NCI-H748 (cell line): ENCODE measurements around the gene ARNT2.

Experiments used
- DNase-seq: peaks from one replicate; lab custom pipeline; 2025; ENCODE audit not compliant: unreplicated experiment; lab: John Stamatoyannopoulos, UW

The ARNT2 gene

DNA sequence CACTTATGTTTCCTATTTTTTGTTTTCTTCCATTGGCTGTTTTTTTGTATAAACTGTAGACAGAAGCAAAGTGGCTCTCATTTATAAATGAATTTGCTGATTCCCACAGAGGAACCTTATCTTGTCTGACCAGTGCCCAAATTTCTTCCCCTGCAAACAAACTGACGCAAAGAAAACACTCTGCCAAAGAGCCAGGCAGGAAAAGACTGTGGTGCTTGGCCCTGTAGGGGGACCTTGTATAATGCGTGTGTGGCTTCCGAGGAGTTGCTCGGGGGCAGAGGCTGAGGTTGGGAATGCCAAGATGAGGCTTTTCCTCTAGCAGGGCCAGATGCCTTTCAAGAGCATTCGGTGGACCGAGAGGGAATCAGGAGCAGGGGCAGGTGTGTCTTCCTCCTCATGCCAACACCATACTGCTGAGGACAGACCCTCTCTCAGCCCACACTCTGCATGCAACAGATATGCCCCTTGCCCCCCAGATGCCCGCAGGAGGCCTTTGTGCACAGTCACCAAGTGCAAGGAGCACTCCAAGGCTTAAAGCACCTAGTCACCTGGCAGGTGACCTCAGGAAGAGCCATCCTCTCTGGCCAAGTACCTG, 186.7 kb downstream of the ARNT2 start:
- DNase-seq = no peak

DNA sequence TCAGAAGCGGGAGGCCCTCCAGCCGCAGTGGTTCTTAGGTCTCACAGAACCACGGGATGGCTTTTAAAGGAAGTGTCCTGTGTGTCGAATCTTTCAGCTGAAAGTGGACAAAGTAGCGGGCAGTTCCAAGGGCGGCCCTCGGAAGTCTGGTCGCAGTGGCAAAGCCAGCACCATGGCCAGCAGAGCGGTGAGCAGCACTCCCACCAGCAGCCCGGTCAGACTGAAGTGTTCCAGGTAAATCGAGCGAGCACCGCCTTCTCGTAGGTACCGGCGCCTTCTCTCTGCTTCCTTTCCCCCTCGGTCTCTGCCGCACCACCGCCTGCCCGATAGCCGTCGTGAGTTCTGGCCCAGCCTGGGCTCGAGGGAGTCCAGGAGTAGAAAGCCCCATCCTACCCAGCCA, 187.3 kb downstream of the ARNT2 start:
- DNase-seq = no peak

DNA sequence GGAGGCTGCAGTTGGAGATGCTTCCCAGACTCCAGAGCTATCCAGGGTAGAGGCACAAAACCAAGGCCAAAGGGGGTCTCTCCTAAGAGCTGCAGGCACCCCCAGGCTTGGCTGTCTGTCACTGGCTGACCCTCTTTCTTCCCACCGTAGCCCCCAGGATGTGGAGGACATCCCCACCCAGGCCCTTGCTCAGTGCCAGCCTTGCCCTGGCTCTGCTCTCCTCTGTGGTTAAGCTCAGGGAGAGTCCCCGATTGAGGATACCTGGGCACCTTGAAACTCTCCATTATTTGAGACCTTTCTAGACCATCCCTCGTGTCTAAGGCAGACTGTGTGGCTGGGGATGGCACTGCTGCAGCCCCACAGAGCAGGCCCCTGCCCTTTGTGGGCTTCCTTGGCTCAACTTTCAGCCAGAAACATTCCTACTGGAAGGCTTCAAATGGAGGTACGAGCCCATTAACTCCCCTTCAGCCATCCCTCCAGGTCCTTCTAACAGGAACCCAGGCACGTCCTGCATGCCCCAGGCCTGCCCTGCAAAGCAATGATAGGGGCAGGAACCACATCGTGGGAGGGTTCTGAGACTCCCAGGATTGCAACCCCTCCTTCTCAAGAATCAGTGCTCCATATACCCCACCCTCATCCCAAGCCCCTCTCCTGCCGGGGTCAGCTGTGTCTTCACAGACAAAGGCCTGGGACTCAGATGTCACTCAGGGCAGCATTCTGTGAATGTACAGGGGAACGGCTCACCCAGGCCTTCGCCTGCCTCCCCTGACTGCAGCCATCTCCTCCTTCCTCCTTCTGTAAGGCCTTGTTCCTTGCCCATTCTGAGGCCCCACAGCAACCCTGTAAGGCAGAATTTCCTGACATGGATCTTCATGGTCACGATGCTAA, 188.0 kb downstream of the ARNT2 start:
- DNase-seq = no peak

DNA sequence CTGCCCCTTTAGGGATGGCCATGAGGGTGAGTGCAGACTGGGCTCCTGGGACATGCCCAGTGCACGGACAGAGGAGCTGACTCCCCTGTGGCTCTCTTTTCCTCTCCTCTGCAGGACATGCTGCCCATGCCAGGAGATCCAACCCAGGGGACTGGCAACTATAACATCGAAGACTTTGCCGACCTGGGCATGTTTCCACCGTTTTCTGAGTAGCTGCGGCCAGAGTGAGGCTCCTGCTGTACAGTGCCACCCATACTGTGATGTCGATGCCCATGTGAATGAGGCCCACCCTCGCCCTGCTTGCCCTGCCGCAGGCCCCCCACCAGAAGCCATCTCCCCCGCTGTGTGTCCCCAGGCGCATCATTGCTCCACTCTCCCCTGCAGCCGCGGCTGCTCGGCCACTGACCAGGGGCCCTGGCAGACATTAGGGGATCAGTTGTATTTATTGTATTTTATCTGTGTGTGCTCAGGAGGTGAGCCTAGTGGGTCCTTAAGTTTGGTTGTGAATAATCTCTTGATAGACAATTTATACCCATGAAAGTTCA, 189.4 kb downstream of the ARNT2 start:
- no peak for DNase-seq

DNA sequence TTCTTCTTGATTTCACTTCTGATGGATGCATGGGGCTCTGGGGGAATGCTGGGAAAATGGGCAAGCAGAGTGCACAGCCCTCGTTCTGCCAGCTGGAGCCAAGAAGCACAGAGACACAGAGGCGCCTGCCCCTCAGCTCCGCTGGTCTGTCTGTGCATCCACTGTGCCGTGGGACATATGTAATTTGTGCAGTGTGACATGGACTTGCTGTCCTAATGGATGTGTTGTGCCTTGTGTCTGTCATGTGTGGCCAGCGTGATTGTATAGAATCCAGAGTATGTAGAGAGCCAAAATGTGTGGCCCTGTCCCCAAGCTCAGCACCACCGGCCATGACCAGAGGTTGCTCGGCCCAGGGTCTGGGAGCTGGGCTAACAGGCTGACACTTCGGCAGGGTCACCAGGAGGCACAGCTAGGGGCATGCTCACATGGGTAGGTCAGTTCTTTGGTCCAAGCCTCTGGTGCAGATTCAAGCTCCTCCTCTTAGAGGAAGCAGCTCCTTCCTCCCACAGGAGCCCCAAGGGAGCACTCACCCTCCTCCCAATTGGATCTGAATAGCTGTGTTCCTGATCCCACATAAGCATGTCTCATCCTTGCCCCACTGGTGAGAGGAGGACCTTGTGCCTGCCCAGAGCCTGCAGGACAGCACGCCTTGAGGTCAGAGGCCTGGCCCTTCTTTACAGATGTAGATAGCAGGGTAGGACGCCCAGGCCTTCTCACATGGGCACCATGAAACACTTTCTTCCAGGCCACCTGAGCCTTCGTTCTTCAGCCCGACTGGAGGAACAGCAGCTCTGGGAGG, 190.1 kb downstream of the ARNT2 start:
- no peak for DNase-seq

DNA sequence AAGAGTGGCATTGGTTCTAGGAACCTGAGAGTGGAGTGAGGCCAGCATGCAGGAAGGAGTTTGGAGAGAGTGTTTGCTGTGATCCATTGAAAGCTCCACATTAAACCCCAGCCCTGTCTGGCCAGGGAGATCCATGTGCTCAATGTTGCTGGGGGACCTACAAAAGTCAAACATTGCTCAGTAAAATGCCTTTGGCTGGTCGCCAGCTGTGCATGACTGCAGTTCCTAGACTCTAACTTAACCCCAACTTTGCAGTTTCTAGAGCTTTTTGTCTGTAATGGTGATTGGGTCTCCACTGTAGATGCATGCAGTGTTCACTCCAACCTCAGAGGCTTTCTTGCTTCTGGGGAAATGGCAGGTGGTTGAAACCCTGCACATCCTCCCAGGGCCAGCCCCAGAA, 191.2 kb downstream of the ARNT2 start:
- no peak for DNase-seq

DNA sequence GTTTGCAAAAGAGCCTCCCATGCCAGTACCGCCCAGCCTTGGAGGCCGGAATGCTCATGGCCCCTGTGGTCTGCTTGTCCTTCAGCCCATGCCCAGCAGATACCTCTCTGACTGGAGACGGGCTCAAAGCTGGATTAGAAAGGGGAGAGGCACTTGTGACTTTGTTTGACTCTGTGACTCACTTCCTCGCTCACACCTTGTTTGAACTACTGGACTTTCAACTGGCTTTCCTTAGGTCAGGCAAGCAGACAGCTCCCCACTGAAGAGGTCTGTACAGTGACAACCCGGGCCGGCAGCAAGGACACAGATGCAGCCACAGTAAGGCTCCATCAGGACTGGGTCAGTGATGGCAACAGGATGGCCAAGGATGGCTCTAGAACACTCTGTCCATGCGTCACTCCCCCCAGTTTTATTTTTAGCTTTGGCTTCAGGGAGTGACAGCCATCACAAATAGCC, 192.4 kb downstream of the ARNT2 start:
- no peak for DNase-seq

DNA sequence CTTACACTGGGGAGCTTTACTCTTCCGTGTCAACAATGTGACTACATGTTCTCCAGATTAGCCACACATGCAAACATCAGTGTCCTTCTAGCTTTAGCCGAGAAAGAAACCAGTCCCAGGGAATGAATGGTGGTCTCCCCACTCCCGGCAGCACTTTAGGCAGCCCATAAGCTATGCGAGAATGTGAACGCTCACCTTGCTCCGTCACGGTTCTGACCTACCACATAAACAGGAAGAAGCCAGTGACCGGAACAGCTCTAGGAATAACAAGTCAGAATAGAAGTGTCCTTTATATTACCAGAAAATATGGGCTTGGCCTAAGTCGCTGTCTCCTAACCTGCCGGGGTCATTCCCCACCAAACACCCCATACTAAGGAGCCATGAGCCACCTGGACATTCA, 192.9 kb downstream of the ARNT2 start:
- no peak for DNase-seq

DNA sequence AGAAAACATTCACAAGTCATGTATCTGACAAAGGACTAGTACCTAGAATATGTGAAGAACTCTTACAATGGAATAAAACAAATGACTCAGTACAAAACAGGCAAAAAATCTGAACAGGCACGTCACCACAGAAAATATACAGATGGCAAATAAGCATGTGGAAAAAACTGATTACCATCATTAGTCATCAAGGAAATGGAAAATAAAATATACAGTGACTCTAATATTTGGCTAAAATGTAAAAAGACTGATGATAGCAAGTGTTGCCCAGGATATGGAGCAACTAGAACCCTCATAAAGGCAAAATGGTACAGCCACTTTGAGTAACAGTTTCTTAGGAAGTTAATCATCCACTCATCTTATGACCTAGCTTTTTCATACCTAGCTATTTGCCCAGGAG, 195.2 kb downstream of the ARNT2 start:
- DNase-seq = no peak

DNA sequence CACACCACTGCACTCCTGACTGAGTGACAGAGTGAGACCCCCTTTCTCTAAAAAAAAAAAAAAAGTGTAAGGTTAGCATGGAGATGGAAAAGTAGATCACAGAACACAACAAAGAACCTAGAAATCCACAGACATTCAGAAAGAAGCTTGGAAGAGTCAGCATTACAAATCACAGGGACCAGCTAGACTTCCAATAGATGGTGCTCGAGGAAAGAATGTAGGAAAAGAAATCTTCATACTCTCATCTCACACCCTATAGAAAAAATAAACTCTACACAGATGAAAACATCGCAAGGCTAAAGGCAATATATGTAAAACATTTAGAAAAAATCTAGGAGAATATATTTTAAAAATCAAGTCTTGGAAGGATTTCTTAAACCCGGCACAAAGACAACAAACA, 196.4 kb downstream of the ARNT2 start:
- DNase-seq = no peak

DNA sequence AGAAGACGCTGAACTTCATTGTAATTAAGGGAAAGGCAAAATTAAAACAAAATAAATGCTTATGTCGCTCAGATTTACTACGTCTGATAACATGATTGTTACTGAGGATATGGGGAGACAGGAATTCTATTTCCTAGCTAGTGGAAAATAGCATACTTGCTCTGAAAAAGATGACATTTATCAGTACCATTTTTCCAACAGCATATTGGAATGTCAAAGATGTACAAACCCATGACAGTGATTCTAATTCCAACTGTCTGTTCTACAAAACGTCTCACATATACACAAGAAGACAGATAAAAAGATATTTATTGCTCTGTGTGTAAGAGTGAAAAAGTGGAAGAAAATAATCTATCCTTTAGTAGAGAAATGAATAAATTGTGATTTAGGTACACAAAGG, 197.1 kb downstream of the ARNT2 start:
- DNase-seq = no peak

DNA sequence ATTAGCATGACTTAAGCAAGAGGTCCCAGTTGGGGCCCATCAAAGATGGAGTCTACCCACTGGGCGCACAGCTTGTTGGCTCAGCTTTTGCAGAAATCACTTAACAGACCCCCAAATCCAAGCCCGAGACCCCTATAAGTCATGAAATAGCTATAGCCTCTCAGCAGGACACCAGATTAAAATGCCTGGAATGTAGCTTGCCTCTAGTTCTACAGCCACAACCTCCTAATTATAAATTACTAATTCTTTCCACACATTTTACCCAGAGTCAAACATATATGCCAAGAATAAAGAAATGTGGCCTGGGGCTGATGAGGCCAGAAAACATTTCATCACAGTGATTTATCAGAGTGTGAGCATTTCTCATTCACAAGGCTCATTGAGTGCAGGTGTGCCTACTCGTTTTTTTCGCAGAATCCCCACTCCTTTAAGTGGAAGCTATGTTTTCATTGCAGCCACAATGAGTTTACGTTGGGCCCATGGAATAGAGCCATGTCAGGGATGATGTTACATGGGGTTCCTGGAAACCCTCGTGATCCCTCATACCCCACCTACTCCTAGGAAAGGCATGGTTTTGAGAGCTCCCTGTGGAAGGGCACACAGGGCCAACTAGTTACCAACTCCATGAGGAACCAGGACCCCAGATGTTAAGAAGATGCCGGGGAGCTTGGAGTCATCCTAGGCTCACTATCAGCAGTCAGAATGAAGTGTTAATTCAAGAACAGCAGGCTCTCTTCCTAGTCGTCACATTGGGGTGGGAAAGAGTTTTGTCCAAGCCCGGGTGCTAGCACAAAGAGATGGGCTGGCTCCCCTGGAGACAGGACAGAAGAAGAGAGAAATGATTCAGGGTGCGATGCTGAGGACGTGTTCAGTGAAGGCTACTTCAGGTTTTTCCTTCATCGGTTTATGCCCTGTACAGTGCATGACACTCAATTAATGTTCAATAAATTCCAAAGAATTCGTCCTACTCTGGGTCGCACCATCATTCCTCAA, 200.7 kb downstream of the ARNT2 start:
- no peak for DNase-seq

DNA sequence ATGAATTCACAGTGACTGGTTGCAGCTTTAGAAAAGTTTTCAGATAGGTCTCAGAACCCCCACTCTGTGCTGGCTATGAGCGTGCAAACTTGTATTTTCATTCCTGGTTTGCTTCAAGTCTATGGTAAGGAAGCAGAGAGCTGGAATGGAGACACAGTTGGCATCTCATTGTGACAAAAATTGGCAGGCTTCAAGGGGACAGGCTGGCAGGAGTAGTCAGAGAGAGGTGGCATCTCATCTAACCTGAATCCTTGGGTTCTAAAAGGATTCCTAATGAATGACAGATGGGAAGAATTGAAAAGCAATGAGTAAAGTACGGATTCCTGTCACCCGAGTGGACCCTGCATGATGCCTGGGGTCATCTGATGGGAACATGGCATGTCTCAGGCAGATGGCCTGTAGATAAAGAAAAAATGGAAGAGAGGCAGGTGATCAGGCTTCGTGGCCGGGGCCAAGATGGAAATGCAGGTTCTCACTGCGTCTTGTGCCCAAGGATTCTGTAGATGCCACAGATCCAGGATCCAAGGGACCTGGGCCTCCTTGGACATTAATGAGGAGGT, 201.5 kb downstream of the ARNT2 start:
- DNase-seq = no peak

DNA sequence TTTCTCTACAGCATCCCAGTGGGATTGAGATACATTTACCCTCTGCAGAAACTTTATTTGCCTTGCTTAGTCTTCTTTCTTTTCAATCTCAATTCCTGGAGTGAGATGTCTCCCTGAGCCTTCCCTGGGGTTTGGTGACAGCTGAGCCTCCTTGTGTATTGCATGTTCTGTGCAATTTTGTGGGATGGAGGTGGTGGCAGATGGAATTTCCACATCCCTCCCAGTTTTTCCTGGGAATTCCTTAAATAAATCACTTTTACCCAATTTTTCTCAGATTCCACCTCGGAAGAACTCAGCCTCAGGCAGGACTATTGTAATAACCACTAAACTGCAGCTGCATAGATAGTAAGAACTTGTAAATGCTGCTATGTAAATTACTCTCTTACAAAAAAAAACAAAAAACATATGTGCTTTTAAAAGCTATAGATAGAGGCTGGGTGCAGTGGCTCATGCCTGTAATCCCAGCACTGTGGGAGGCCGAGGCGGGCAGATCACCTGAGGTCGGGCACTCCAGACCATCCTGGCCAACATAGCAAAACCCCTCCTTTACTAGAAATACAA, 202.4 kb downstream of the ARNT2 start:
- no peak for DNase-seq

DNA sequence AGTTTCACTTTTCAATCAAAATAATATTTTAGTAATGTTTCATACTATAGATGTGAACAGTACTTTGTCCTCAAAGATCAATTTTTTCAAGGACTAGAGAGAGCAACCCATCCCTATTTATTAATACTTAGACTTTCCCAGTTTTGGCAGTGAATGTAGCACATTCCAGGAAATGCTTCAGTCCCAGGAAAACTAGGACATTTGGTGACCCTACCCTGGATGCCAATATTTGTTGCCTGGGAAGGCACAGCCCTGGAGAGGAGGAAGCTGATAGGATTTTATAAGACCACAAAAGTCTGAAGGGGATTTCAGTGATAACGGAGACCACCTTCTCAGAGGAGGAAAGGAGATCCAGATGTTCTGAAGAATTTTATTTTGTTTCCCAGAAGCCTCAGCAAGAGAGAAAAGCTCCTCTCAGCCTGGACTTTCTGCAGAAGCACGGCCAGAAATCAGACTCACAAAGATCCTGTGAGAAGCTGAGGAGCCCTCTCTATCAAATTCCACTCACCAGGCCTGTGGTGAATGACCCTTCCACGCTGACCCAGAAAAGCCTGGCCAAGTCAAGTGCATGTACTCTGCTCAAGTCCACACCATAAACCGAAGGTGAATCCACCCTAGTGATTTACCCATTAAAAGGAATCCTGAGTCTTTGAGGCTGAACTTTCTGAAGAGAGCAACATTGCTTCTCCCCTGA, 203.3 kb downstream of the ARNT2 start:
- DNase-seq = no peak

DNA sequence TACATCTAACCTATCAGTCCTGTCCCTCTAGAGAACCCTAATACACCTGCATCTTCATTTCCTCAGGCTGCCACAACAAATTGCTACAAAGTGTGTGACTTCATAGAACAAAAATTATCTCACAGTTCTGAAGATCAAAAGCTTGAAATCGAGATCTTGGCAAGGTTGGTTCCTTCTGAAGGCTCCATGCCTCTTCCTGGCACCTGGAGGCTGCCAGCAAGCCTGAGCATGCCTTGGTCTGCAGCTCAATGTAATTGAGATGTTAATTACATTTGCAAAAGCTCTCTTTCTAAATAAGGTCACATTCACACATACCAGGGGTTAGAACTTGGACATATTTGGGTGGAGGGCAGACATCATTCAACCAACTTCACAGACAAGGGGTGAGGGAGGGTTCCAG, 204.5 kb downstream of the ARNT2 start:
- DNase-seq = peak; percentile 12

DNA sequence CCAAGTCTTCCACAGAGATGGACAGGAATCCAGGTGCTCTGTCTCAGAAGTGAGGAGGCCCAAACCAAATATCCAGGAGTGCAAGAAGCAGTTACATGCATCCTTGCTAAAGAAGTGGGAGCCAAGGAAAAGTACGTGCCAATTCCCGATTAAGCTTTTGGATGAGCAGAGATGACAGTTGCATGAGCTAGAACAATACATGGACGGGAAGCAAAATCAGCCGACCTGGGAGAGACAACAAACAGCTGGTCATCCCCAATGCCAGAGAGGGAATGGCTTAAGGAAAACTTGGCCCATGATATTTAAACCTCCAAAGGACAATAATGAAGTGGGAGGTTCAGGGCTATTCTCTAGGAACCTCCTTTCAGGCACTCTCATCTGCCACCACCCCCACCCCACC, 204.9 kb downstream of the ARNT2 start:
- no peak for DNase-seq

DNA sequence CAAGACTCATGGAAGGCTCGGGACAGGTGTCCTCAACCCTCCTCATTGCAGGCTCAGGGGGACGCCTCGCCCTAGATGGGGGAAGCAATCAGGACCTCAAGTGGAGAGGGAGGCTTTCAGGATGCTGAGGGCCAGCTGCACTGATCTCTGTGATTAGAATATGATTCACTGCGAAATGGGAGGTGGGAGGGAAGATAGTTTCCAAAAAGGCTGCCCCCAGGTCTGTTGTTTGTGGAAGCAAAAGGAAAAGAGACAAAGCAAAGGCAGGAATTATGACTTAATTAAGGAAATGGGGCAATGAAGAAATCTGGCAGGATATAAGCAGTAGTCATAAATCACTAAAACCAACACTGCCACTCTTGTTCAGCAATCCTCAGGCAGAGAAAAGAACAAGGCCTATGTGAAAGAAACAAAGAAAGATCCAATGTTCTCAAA, 205.3 kb downstream of the ARNT2 start:
- peak; percentile 6 for DNase-seq

DNA sequence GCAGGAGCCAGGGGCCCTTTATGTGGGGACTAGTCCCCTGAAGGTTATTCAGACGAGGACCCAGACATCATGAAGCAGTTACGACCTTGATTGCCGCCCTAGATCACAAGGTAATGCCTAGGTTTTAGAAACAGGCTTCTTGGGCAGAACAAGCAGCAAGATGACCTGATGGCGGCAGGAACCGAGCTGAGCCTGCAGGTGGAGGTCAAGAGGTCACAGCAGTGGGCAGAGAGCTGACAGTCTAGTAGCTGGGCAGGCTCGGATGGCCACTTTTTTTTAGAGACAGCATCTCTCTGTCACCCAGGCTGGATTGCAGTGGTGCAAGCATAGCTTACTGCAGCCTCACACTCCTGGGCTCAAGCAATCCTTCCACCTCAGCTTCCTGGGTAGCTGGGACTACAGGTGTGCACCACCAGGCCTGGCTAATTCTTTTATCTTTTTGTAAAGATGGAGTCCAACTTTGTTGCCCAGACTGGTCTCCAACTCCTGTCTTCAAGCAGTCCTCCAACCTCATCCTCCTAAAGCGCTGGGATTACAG, 207.4 kb downstream of the ARNT2 start:
- DNase-seq = no peak
